NCI-H1436 (cell line): Measurements from ENCODE around the gene CCDC142.

Source experiments
- DNase-seq: peaks from one replicate; lab custom pipeline; 2025; lab: John Stamatoyannopoulos, UW

The CCDC142 gene

DNA sequence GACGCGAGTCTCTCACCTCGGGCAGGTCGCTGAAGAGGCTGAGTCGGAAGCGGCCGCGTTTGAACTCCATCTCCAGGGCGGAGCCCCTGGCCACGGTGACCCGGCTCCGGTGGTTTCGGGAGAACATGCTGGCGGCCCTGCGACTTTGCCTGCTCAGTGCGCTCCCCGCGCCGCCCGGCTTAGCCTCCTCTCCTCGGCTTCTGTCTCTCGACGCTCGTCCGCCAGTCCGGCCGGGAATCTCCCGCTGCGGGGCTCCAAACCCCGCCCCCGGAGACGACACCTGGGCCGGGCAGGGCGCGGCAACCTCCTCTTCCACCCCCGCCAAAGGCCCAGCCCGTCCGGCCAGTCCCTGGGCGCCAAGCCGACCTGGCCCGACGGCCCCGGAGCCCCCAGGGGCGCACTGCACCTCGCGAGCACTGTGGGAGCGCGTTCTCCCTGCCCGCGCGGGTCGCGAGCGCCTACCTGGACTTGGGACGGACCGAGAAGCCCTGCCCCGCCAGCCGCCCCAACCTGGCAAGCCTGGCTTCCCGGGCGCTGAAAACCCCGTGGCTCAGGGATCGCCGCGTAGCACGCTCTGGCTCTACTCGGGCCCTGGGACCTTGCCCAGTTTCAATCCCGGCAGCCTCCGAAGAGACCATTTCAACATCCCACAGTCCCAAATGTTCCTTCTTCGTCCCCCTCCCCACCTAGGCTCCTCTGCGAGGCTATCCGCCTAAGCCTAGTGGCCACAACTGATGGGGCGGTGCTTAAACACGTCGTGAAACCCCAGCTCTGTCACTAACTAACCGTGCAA is 40.9 kb downstream of the CCDC142 start, which contains the start of gene RTKN:
Gene RTKN, minus strand, starts transcription at position 248 of the 793 bp plus-strand sequence. Its CDS starts 121 bp downstream, at position 127.
- DNase-seq, result no peak

DNA sequence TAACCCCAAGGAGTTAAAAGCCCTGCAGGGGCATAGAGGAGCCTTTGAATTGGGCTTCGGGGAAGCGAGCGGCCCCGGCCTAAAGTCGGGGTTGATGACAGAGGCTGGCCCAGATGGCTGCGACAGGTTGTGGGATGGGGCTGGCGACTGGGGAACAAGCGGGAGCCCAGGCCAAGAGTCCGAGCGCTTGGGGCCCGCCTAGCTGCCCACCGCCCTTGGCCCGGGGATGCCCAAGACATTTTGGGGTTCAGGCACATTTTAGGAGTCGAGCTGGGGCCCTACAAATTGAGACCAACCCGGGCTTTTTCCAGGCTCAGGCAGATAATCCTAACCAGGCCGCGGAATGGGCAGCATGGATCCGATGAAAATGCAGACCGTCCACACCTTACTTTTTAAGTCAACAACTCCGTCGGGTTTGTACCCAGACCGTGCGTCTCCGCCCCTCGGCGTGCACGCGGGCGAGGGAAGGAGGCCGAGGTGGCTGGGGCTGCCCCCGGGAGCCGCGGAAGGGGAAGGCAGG is 41.6 kb downstream of the CCDC142 start:
- DNase-seq, result no peak

DNA sequence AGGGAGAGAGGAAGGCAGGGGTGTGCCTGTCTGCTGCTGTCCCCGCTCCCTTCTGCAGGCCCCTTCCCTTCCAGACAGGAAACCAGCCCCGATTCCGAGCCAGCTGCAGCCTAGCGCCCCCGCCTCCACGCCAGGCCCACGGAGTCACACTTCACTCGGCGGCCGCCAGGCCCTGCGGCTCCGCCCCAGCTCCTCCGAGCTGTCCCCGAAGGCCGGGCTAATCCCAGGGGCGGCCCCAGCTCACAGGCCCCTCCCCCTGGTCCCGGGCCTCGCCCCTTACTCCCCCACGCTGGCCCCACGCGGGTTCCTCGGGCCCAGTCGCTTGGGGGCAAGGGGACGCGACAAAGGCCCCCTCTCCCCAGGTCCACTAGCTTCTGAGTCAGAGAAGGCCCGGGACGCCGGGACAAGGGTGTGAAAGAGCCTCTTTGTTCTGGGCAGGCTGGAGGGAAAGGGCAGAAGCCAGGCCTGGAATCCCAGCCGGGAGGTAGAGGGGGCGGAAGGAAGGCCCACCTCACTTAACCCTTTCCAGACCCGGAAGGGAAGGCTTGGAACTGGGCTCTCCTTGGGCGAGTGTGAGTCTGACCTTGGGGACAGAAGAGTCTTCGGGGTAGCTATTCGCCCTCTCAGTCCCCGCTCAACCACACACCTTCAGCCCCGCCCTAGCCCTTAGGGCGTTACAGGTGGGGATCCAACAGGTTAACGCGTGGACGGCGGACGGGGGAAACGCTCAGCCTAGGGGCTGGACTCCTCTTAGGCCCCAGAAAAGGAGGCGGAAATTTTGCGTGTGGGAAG is 42.2 kb downstream of the CCDC142 start:
- peak; percentile 72 for DNase-seq

DNA sequence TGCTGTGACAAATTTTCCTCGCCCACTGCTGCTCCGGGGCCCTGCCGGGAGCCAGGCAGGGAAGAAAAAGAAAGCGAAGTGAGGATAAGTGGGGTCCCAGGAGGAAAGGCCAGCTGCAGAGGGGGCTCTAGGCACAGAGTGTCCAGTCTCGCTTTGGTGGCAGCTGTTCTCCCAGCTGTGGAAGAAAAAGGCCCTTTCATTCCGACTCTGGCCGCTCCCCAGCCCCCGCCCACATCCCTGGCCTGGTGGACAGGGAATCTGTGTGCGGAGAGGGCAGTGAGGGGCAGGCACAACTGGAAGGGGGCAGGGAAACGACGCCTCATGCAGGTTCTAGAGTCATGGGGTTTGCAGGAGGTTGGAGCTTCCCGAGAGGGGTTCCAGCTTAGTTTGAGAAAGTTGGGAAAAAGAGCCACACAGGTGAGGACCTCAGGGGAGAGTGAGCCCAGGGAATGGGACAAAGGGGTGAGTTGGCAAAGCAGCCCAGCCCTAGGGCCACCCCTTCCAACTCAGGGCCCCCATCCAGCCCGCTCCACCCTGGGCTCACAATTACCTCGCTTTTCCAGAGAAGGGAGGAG is 42.9 kb downstream of the CCDC142 start:
- no peak for DNase-seq

DNA sequence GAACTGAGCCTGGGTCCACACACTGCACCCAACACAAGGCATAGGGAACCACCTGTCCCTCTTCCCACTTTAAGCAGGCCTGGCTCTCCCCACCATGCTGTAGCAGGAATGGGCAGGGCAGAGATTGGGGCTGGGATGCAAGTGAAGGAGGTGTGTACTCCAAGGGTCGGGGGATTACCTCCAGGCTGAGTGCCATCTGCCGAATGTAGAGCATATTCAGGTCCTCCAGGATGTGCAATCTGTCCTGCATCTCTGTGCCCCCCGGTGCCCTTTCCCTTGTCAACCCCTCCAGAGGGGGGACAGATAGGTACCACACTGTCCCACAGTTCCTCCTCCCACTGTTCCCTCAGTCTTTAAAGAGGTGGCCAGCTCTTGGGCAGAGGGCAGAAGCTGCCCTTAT is 43.4 kb downstream of the CCDC142 start:
- no peak for DNase-seq

DNA sequence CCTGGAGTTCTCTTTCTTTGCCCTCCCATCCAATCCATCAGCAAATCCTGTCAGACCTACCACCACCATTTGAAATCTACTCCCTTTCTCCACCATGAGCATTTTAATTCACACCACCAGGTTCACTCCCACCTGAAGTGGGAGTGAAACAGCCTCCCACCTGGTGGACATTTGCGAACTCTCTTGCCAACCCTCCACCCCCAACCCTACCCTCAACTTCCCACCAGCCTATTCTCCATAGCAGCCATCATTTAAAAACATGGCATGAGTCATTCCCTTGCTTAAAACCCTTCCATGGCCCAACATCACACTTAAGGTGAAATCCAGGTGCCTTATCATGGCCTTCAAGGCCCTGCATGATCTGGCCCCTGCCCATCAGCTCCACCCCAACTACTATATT is 44.5 kb downstream of the CCDC142 start:
- DNase-seq, result no peak

DNA sequence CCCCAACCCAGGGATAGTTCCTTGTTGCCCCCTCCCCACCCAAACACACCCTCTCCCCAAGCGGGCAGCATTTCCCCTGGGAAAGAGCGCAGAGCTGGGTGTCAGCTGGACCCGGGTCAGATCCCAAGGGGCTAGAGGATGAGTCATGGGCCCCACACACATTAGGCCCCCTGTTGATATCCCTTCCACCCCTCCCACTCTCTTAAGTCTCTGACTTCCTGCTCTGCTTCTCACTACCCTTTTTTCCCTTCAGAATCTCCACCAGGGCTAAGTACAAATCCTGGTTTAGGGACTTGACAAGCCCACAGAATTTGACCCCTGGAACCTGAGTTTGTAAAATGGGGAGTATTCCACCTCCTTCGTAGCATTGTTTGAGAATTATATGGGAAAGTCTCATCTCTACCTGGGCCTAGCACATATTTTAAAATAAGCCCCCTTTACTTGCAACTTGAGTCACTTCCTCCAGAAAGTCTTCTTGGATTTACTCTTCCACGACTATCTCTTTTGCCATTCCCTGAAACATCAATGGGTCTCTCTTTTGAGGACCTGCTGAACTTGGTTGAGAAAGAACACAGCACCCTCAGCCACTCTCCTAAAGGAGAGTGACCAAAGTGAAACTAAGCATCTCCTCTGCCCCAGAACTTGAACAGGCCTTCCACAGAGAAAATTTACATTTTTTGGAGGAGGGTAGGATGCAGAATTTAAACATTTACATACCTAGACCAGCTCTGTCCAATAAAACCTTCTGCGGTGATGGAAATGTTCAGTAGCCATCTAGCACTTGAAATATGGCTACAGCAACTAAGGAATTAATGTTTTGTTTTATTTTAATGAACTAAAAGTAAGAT is 45.7 kb downstream of the CCDC142 start:
- DNase-seq, result no peak

DNA sequence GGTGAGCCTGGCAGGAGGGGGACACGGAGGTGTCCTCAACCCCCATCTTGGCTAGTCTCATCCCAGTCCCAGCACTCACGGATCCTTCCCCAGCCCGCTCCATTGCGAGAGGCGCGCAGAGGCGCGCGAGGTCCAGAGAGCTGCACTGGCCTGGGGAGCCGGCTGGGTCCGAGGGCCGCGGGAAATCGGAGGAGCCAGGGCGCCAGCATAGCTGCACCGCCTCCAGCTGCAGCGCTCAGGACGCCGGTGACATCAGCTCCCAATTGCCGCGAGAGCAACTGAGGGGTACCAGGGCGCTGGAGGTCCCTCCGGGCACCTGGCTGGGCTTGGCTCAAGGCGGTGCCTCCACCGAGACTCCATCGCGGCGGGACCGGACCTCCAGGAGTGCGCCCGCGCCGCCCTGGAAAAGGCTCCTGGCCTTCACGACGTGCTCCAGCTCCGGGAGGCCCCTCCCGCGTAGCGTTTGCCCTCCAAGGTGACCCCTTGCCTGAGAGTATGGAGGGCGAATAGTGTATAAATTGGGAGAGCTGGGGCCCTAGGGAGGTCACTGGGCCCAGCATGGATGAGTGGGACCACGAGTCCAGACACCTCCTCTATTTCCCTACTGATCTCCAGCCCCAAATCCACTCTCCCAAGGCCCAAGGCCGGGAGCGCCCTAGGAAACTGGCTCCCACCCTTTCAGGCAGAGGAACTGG is 46.5 kb downstream of the CCDC142 start:
- DNase-seq, result no peak

DNA sequence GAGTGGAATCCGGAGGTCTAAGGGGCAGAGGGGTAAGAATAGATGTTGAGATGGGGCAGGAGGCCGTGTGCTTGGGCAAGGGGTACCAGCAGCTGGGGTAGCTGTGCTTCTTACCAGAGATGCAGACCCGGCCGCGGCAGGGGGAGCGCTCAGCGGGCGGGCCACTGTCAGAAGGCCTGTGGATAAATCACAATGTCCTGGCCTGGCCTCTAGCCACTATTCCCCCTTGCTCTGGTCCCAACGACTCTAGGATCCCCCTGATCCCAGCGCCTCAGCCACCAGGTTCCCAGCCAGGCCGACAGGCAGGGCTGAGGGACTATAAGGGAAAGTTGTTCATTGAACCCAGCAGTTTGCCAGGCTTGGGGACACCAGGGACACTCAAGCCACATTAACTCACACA is 52.3 kb downstream of the CCDC142 start:
- DNase-seq, result no peak

DNA sequence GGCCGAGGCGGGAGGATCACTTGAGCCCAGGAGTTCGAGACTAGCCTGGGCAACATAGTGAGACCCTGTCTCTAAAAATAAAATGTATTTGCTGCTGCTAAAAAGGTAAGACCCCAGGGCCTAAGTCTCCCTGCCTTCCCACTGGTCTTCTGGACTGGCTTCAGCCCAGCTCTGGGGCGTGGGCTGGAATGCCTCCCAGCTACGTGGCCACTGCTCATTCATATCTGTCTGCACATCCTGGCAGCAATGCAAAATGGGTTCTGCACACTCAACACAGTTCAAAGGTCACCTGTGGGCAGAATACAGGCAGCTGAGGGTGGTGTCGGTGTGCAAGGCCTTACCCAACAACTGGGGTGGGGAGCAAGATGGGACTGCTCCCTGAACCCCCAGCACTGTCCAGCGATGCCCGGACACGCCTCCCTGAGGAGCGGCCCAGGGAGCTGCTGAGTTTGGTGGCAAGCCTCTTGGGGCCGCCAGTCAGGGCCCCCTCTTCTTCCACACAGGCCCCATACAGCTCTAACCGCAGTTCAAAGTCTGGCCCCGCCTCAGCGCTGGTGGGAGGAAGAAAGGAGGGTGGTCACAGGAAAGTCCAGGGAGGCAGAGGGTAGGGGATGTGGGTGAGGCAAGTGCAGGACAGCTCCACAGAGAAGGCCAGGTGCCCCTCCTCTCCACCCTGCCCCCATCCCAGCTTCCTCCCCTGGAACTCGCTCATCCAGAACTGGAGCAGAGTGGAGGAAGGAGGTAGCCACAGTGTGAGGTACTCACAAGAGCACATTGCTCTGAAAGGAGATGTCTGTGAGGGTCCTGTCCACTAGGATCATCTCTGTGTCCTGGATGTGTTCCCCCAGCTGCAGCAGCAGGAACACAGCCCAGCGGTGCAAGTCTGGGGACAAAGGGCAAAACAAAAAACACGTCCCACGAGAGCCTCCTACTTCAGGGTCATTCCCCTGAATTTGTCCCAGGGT is 53.0 kb downstream of the CCDC142 start:
- DNase-seq, result no peak

DNA sequence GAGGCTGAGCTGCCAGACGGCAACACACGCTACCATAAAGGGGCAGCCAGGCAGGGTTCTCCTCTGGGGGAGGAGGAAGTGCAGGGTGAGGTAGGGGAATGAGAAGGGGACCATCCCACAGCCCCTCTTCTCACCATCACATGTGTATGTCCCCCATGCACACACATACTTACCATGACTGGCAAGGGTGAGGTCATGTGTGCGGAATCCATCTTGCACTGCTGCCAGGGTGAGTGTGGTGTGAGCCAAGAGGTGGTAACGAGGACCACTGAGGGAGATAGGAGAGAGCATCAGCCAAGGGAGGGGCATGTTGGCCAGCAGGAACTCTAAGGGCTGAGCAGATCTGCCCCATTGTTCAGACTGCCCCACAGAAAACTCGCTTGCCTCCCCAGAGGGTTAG is 54.1 kb downstream of the CCDC142 start:
- DNase-seq, result no peak

DNA sequence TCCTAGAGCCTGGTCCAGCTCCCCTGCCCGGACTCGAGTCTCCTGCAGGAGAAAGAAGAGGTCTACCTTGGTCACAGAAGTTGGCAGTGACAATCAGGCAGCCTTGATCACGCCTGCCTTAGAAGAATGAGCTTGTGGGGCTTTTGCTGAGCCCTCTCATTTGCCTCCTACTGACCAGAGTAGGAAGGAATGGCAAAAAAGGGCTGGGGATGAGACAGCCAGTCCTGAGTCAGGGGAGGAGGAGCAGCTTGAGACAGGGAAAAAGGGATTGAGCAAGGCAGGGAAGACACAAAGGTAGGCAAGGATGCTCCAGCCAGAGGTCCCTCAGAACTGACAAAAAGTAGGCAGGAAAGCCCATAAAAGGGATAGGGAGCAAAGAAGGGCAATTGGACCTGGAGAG is 55.2 kb downstream of the CCDC142 start:
- DNase-seq, result no peak

DNA sequence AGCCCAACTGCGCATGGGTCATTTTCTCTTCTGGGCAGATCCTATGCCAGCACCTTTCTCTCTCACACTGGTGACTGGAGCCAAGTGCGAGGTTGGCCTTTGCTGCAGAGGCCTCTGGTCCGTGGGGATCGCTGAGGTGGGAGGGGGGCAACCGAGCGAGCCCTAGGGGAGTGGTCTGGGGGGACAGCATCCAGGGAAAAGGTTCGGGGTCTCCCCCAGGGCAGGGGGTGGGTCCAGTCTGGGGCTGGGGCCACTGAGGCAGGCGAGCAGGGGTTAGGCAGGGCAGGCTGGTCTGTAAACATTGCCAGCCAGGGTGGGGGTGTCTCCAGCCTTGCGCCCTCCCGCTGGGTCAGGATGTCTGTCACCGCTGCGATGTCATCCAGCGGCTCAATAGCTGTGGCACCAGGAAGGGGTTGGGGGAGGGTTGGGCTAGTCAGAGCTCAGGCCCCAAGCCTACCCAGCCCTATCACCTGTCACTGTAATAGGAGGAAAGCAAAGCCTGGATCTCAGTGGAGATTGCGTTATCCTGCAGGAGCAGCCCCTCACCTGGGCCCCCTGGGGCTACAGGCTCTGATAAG is 56.5 kb downstream of the CCDC142 start:
- DNase-seq, result no peak

DNA sequence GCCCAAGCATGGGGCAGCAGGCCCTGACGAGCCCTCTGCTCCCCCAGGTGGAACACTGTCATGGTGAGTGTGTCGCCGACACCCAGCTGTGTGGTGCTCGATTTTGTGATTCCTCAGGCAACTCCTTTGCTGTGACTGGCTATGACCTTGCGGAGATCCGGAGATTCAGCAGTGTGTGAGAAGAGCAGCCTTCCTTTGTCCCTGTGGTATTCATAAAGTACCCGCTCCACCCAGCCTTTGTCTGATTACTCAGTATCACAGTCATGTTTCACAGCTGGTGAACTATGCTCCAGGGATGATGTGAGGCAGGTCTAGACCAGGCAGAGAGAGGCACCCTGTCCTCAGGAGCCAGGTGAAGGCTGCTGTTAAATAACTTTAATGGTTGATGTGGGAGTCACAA is 57.3 kb downstream of the CCDC142 start:
- DNase-seq, result no peak

DNA sequence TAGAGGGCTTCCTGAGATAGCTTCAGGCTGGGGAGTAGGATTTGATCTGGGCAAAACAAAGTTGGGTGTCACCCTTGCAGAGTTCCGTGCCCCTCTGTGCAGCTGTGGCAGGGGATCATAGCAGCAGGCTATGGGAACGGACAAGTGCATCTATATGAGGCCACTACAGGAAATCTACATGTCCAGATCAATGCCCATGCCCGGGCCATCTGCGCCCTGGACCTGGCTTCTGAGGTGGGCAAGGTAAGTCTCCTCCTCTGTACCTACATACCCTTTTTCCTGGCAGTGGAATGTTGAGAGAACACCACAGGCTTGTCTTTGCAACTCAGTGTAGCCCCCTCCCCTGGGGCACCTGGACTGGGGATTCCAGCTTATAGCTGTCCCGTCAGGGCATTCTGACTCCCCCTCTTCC is 57.8 kb downstream of the CCDC142 start:
- no peak for DNase-seq

DNA sequence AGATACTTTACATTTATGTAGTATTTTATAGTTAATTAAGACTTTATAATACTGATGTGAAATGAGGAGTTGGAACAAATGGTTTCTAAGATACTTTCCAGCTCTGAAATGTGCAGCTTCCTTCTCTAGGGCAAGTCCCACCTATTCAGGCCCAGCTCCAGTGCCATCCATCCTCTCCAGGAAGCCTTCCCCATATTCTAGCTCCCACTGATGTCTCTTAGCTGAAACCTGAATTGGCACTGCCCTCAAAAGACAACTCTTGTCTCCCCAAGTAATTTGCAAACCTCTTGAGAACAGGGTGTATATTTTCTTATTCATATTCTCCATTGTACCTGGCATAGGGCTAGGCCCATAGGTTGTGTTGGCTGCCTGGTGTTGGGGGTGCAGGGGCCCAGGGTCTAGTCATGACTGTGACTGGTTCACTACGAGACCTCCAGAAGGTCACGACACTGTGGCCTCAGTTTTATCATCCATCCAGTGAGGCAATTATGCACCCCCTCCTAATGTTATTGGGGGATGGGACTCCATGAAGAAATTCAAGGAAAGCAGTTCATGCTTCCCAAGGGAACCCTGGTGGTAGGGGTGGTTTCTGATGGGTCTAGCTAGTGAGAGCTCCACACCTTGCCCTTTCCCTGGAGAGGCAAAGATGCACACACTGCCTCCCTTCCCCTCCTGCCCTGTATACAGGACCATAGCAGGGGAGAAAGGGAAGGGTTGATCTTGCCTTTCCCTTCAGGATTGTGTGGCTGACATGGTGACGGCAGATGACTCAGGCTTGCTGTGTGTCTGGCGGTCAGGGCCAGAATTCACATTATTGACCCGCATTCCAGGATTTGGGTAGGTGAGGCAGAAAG is 58.4 kb downstream of the CCDC142 start:
- DNase-seq, result no peak
